Osteoblast (primary cell): ENCODE measurements around the gene TUBA3C. TPM values are rescaled to one million over a fixed set of nuclear protein-coding genes. Genes with fewer than 3 reads are reported as not detected.

Experiments used
- DNase-seq: peaks from one replicate; pipeline ENCODE4 v3.0.0; 2011; ENCODE audit warnings: low spot score, mixed read lengths; ENCODE audit not compliant: insufficient read length; ENCODE audit errors: missing footprints
- H2AFZ ChIP-seq: 2 replicates; pipeline ENCODE4 v1.6.0; 2011; ENCODE audit warnings: mild to moderate bottlenecking, low read length
- H3K27ac ChIP-seq: 2 replicates; pipeline ENCODE4 v1.5.1; 2011; ENCODE audit warnings: mild to moderate bottlenecking, low read depth, low read length, moderate library complexity
- H3K27me3 ChIP-seq: 2 replicates; pipeline ENCODE4 v1.6.0; 2012; ENCODE audit warnings: mild to moderate bottlenecking, control low read depth, inconsistent platforms, low read length, moderate library complexity; ENCODE audit not compliant: insufficient read depth
- H3K36me3 ChIP-seq: 2 replicates; pipeline ENCODE4 v1.5.1; 2011; ENCODE audit warnings: mild to moderate bottlenecking, low read length, control low read depth, moderate library complexity; ENCODE audit not compliant: insufficient read depth
- H3K4me1 ChIP-seq: 2 replicates; pipeline ENCODE4 v1.5.1; 2011; ENCODE audit warnings: mild to moderate bottlenecking, low read length, control low read depth, moderate library complexity; ENCODE audit not compliant: insufficient read depth
- H3K4me2 ChIP-seq: 2 replicates; pipeline ENCODE4 v1.6.0; 2011; ENCODE audit warnings: mild to moderate bottlenecking, low read length; ENCODE audit not compliant: insufficient read depth
- H3K4me3 ChIP-seq: fragments of 200-600 bp; sonication (generic); 3 replicates; pipeline ENCODE4 v1.5.1; 2012; ENCODE audit warnings: mild to moderate bottlenecking, low read length, inconsistent platforms; ENCODE audit not compliant: insufficient read depth
- H3K79me2 ChIP-seq: 2 replicates; pipeline ENCODE4 v1.6.0; 2012; ENCODE audit warnings: mild to moderate bottlenecking, low read length, control low read depth, inconsistent platforms; ENCODE audit not compliant: insufficient read depth
- H3K9me3 ChIP-seq: 2 replicates; pipeline ENCODE4 v1.5.1; 2011; ENCODE audit warnings: low read depth, low read length, control low read depth
- H4K20me1 ChIP-seq: 2 replicates; pipeline ENCODE4 v1.6.0; 2012; ENCODE audit warnings: mild to moderate bottlenecking, low read length, control low read depth; ENCODE audit not compliant: insufficient read depth
- CTCF ChIP-seq: IDR thresholded peaks from 2 replicates; pipeline ENCODE4 v1.5.1; 2011; ENCODE audit warnings: mild to moderate bottlenecking, low read depth, low read length, moderate library complexity; ENCODE audit errors: extremely low read depth
- small RNA-seq: library from RNA; depleted of rRNA; stranded (forward); fragments of <200 nt; gene quantifications from one replicate; pipeline ENCODE3, GENCODE V24; 2012
- total RNA-seq: library from RNA; depleted of rRNA; stranded (reverse); fragments of >200 nt; gene quantifications from 2 replicates; pipeline ENCODE4 v1.2.3, GENCODE V29; 2012

TUBA3C gene
- total RNA-seq, 1 donor = not detected

GRCh38 chr13:19150226-19150625, 31.4 kb downstream of the TUBA3C start:
- Histone ChIP-seq H4K20me1 (no peaks in the 10 kb centered on the region), H3K4me1 (no peaks in the 10 kb centered on the region), H3K27ac (no peak overlapping the region), H3K79me2 (no peaks in the 10 kb centered on the region), H3K36me3 (no peaks in the 10 kb centered on the region), H3K9me3 (no peaks in the 10 kb centered on the region), H3K4me3 (no peak overlapping the region), H3K4me2 (no peak overlapping the region), H3K27me3 (no peaks in the 10 kb centered on the region), H2AFZ (no peak overlapping the region)
- no peak for TF ChIP-seq CTCF
- DNase-seq = no peak

DNA sequence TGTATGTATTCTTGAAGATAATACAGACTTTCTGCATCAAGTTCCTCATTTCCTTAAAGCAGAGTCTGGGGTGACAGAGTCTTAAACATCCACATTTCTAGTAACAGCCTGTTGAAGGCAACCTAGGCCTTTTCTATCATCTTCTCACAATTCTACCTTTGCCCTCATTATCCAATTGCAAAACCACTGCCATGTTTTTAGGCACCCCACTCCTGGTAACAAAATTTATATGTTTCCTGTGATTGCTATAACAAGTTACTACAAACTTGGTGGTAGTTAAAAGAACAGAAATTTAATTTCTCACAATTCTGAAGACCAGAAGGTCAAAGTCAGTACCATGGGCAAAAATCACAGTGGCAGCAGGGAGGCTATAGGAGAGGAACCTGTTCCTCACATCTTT, 33.1 kb downstream of the TUBA3C start:
- no peaks in the 10 kb centered on the region for H3K36me3 ChIP-seq
- no peaks in the 10 kb centered on the region for H3K79me2 ChIP-seq
- H3K9me3 ChIP-seq = no peaks in the 10 kb centered on the region
- no peak overlapping the region for H3K4me3 ChIP-seq
- H3K4me1 ChIP-seq = no peaks in the 10 kb centered on the region
- H4K20me1 ChIP-seq = no peaks in the 10 kb centered on the region
- DNase-seq = no peak
- TF ChIP-seq CTCF = no peak
- no peaks in the 10 kb centered on the region for H3K27me3 ChIP-seq
- H3K4me2 ChIP-seq = no peak overlapping the region
- no peak overlapping the region for H2AFZ ChIP-seq
- H3K27ac ChIP-seq = no peak overlapping the region

Small RNA genes lying within 50 kb of the gene (small RNA-seq; reads per million reads assigned to genes)
- gene AL139327.4 = not detected
